ENCODE data around the gene GCM1.

- TF ChIP-seq POLR2A (IDR thresholded peaks at IDR 0.05) (no peak), CTCF (IDR thresholded peaks at IDR 0.05) (no peak)
Observed at GRCh38 chr6:53080813-53081212, 67.8 kb downstream of the GCM1 start.

Data from Peyer's patch (tissue), 4 donors.